KBM-7 (cell line): Measurements from ENCODE around the gene TIMP2.
"Not testable (repeated sequence)": the region's sequence is repeated elsewhere in the genome, so short reads cannot be mapped to it uniquely, and the experiment has no call there.

ENCODE experiments used
- DNase-seq: peaks from one replicate; pipeline ENCODE4 v3.0.0-alpha.2; 2015
- in situ Hi-C: fragments of 300-500 bp; cut with MboI; formaldehyde crosslinking; loops from 2 replicates; pipeline ENCODE4 v1.14.3; 2020; ENCODE audit warnings: low sequenced_read_pairs, low pct_unique_long_range_greater_than_20kb, mixed read lengths

The TIMP2 gene

DNA sequence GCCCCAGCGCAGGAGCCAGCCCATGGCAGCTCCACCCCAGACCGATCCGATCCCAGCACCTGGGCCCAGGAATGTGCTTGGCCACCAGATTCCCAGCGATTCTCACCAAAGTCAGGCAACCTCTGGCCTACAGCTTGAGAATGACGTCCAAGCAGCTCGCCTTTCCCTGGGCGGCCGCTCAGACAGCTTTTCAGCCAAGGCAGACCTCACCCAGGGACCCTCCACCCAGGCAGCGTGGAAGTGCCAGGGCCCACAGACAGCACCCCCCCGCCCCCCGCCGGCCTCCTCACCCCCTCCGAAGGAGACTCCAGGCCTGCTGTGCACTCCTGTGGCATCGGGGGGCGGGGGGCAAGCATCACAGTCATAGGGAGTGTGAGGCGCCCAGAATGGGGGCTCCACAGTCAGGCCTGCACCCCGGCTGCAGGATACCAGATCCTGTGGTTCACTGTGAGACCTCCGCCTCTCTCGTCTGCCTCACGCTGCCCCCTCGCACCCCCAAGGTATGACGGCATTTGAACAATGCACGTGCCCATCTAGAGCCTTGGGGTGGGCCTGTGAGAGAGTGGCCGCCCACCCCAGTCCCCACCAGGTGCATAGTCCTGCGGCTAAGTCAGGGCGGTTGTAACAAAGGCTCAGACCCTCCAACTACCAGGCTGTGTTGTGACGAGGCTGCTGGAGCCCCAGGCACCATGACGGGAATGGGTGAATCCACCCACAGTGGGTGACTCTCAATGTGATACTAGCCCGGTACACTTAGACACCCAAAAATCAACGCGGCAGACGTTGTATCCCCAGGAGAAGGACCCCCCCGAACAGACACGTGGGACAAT lies 28.1 kb downstream of the TIMP2 start:
- in situ Hi-C loops = no loop called here

DNA sequence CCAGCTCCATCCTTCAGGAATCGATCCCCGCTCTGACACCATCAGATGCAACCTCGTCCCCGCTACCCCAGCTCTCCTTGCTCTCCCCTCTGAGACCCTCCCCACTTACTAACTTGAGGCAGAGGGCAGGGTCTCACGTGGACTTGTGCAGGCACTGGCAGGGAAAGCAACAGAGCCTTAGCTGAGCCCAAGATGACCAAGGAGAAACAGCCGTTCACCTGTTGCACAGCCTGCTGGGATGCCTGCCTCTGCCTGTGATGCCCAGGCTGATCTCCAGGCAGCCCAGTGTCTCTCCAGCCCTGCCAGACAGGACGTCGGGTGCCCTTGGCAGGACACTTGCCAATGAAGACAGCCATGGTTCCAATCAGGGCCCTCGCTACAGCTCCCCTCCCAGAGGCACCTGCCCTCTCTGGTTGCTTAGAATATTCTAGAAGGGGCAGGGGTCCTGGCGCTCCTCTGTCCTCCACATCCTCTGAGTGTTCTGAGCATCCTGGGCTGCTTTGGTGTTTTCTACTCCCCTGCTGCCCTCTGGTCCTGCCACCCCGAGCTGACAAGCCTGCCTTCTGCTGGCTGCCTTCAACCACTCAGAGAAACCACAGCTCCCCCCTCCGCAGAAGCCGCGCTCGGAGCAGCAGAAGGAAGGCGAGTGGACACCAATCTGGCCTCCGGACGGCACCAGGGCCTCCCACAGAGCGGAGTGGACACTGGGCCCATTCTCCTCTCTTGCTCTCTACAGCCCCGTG lies 28.9 kb downstream of the TIMP2 start:
- in situ Hi-C loops = no loop called here
- no peak for DNase-seq

More for the DNA sequence above, 28.1 kb downstream of the TIMP2 start:
- no peak for DNase-seq

DNA sequence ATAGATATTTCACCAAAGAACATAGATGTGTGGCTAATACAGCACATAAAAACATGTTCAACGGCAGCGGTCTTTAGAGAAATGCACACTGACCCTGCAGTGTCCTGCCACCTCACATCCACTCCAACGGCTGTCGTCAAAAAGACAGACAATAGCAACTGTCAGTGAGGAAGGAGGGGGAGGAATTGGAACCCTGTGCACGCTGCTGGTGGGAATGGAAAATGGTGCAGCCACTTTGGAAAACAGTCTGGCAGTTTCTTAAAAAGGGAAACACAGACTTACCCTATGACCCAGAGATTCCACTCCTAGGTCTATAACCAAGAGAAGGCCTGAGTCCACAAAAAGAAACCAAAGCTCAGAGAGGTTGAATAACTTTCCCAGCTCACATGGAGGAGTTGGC lies 29.9 kb downstream of the TIMP2 start:
- in situ Hi-C loops = no loop called here
- DNase-seq = no peak

DNA sequence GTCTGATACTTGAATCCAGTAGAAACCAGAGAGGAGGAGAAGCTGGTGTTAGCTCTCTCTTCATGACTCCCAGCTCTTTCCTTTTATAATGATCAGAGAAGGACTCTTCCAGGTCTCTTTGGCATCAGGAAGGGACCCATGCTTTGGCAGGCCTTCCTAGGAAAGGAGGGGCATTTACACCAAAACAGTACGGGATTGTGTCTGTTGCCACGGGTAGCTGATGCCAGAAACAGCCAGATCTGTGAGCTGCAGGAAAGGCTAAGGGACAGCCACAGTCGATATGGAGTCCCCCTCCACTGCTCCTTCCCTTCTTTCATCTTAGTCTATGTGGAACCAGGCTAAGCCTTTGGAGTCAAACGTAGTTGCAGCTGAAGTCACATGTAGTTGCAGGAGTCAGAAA lies 31.5 kb downstream of the TIMP2 start:
- DNase-seq = no peak
- in situ Hi-C loops = no loop called here

DNA sequence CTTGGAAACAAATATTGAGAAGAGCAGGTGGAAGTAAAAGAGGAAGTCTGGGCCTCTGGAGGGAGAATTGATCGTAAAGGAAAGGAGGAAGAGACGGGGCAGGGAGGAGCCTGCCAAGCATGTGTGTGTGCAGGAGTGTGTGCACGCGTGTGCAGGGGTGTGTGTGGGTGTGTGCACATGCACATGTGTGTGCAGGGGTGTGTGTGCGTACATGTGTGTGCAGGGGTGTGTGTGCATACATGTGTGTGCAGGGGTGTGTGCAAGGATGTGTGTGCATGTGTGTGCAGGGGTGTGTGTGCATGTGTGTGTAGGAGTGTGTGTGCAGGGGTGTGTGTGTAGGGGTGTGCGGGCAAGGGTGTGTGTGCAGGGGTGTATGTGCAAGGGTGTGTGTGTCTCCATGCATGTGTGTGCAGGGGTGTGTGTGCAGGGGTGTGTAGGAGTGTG lies 32.2 kb downstream of the TIMP2 start:
- peak; percentile 70 for DNase-seq
- in situ Hi-C loops = no loop called here

DNA sequence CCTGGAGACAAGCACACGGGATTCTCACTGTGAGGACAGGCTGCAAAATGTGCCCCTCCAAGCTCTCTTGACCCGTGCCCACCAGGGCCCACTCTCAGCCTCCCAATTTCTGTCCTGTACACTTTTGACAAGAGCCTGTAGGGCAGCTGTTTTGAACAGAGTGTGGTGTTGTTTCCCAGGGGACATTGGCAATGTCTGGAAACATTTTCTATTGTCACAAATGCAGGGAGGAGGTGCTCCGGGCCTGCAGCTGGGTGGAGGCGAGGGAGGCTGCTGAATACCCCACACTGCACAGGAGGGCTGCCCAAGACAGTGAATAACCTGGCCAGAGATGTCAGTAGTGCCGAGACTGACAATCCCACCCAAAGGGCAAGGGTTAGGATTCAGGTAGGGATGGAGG lies 32.7 kb downstream of the TIMP2 start:
- no peak for DNase-seq
- in situ Hi-C loops = no loop called here

DNA sequence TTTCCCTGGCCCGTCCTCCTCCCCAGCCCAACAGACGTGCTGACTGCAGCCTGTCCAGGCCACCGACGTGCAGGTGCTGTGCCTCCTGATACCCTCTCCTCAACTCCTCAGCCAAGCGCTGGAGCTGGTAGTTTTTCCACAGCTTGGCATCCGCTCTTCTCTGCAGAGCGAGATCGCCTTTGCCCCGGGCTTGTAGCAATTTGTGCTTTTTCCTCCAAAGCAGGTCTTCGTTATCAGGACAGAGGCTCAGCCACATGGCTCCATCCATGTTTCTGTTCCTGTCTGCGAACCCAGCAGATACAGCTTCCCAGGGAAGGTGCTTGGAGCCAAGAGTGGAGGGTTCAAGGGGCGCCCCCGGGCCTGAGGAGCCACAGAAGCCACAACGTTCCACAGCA lies 33.1 kb downstream of the TIMP2 start:
- DNase-seq = no peak
- in situ Hi-C loops = no loop called here

DNA sequence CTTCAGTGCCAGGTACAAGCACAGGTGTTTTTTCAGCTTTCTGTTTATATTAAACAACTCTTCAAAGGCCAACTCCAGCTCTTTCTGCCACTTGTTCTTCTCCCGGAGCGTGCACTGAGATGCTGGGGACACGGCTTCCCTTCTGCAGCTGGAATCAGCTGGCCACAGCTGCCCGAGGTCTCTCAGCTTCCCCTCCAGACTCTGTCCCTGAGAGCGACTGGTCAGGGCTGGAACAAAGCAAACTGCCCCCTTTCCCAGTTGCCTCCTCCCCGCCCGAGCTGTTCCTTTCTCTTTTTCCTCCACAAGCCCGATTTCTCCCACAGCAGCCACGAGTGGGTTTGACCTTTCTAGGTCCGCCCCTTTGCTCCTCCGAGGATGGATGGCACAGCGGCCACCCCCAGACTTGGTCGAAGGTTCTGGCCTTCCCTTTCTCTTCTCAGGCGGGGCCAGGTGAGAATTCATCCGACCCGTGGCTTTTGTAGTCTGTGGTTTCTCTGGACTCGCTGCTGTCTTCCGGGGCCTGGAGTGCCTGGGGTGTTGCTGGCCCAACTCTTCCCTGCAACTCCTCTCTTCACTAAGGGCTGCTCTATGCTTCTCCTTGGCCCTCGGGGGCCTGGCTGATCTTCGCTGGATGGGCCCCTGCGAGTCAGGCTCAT lies 33.7 kb downstream of the TIMP2 start:
- no peak for DNase-seq
- in situ Hi-C loops = no loop called here

DNA sequence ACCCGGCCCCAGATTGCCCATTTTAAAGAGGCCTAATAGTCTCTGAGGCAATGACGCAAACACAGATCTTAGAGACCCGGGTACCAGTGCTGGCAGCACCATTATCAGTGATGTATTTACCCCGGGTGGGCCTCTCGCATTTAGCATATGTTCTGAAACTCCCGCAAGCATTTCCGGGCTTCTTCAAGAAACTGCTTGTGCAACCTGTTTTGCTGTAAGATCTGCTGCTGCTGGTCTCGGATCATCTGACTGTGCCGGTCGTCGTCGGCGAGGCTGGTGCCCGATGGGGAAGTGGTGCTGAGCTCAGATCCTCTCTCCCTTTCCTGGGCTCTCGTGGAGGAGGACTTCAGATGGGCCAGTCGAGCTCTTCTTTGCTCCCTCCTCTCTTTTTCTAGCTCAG lies 34.7 kb downstream of the TIMP2 start:
- in situ Hi-C loops = no loop called here
- DNase-seq = no peak

DNA sequence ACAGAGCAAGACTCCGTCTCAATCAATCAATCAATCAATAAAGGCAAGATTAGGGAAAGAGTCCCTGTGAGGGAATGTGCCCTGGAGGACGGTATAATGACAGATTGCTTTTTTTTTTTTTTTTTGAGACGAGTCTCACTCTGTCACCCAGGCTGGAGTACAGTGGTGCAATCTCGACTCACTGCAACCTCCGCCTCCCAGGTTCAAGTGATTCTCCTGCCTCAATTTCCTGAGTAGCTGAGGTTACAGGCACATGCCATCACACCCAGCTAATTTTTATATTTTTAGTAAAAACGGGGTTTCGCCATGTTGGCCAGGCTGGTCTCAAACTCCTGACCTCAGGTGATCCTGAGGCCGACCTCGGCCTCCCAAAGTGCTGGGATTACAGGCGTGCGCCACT lies 35.1 kb downstream of the TIMP2 start:
- DNase-seq, in situ Hi-C loops: not testable (repeated sequence)

DNA sequence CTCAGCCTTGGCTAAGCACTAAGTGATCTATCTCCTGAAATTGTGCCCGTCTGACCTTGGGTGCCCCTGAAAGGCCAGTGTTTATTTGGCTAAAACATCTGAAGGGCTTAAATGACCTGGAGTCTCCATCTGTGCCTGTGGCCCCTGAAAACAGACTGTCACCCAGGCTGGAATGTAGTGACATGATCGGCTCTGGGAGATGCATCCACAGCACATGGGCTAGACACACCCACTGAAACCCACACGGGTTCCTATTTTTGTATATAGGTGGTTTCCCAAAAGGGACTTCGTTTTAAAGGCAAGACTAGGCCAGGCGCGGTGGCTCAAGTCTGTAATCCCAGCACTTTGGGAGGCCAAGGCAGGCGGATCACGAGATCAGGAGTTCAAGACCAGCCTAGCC lies 35.7 kb downstream of the TIMP2 start:
- in situ Hi-C loops = no loop called here

DNA sequence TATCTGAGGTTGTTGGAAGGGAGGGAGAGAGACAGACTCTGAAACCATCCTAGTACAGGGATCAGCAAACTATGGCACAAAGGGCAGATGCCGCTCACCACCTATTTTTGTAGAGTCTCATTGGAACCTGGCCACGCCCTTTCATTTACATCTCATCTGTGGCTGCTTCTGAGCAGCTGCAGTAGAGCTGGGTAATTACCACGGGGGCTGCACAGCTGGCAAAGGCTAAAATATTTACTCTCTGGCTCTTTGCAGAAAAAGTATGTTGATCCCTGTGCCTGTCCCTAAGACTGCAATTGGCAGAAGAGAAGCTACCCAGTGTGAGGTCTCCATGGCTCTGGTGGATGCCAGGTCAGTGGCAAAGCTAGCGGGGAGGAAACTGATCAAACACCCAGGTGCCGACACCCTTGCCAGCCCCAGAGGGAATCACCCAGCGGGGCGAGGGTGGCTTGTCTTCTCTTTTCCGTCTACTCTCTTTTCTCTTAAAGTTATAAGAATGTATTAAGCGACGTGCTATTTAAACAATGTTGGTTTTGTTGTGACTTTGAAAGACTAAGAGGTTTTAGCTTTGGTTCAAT lies 36.2 kb downstream of the TIMP2 start:
- no peak for DNase-seq
- in situ Hi-C loops = no loop called here

More for the DNA sequence above, 35.7 kb downstream of the TIMP2 start:
- no peak for DNase-seq

DNA sequence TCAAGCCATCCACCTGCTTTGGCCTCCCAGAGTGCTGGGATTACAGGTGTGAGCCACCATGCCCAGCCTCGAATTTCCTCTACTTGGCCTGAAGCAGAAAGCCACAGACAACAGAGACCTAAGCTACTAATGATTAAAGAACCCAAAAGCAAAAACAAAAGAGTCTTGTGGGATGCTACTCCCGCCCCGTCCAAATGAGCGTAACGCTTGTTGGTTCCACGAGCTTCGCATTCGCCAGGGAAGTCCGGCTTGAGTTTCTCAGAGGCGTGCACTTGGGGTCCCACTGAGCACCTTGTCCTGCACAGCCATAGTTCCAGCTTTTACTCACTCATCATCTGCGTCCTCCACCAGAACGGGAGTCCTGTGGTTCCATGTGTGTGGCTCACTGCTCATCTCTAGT lies 38.2 kb downstream of the TIMP2 start:
- no peak for DNase-seq
- in situ Hi-C loops = no loop called here

DNA sequence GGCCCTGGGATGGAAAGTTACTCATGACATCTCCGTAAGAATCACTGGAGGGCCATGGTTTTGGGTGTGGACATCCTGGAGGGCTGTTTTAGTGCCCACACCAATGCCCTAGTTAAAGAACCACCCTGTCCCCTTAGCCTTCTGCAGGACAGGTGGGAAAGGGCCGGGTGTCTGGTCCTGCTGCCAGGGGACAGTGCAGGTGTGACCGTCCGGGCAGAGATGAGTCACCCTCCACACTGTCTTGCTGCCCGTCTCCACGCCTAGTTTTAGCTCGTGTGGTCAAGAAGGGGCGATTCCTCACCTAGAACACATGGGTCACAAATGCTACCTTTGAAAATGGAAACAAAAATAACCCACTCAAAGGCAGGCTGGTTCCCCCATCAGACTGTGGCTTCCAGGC lies 39.2 kb downstream of the TIMP2 start:
- DNase-seq = no peak
- in situ Hi-C loops = no loop called here

DNA sequence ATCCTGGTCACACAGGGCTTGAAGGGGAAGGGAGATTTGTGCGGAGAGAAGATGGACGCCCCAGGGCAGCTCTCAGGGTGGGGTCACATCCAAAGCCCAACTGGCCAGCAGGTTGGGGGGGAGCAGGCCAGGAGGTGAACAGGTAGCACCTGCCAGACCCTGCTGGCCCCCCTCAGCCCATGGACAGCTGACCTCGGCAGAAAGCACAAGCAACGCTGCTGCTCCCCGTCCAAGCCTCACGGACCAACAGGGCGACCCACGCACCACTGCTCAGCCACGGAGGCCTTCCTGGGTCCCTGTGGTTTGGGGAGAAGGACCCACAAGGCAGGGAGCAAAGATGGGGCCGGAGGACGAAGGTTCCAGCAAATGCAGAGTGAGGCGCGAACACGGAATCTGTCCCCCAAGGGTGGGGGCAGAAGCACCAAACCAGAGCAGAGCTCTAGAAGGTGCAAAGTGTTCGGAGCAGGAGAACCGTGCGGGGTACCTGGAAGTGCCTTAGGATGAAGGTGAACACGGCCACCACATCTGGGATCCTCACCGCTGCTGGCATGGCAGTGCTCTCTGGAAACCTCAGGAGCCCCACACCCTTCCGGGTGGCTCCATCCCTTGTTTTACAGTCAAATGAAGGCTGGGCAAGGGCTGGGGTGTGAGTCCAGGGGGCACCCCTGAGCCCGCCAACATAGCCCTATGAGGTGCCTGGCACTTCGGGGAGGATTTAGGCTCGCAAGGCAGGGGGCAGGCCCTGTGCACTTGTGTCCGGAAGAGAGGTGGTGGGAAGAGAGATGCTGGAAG lies 40.1 kb downstream of the TIMP2 start:
- in situ Hi-C loops = no loop called here
- no peak for DNase-seq

DNA sequence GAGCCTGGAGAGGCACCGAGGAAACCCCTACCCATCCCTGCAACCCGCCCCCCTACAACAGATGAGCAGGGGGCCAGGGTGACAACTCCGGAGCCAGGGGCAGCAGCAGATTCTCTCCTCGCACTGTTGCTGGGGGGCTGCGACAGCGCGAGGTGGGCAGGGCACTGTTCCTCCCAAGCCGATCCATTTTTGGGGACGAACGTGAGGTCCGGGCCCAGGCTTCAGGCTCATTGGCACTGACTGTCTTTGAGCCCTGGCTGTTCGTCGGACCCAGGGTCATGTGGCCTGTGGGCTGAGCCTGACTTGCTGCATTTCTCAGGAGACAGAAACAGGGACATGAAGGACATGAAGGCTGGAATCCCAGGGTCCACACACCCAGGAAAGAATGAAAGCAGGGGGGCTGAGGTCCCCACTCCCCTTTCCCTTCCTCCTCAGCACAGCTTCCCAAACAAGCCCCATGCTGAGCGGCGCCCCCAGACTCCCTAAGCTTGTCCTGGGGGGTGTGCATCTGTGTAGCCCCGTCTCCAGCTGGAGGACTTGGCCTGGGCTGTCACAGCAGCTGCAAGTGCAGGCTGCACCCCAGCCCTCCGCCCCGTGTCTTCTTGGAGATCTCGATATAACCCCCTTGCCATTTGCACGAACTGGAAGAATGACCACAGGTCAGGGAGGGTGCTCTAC lies 40.9 kb downstream of the TIMP2 start:
- in situ Hi-C loops = no loop called here
- no peak for DNase-seq

DNA sequence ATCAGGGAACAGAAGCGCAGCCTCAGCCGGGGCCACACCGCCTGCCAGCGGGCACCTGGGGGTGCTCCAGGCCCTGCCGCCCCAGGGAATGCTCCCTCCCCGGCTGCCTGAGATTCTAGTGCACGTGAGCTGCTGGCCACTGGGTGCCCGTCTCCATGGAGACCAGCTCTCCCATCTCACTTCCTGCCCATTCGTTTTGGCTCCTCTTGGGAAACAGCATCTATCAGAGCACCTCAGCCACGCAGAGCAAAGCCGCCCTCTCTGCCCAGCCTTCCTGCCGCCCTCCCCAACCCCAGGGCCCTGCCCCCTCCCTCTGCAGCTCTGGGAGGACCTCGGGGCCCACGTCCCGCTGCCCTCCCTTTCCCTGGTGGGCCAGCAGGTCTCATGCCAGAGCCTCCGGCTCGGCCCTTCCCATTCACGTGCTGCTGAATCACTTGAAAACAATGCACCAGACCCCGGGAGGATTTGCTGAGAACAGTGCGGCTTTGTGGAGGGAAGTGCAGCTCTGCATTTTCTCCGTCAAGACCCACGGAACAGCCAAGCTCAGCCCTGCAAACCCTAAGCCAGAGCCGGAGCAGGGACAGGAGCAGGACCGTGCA lies 41.6 kb downstream of the TIMP2 start:
- in situ Hi-C loops = no loop called here
- no peak for DNase-seq

DNA sequence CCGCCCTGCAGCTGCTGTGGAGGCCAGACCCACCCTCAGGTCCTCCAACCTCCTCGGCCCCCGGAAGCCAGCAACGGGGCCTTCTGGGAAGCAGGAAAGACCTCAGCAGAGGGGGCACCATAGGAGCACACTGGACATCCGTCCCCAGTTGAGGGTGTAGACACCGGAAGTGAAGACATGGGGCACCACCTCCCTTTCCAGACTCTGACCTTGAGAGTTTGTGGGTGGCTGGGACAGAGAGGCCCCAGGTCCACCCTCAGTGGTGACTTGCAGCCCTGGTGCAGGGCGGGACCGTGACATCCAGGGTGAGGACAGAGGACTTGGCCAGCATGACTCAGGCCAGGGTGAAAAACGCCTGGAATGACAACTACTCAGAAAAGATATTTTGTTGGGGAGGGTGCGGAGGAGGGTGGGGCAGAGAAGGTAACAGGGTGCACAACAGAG lies 42.1 kb downstream of the TIMP2 start:
- in situ Hi-C loops = no loop called here
- DNase-seq = no peak
